ENCODE data around the gene MAN1A1.

The MAN1A1 gene

DNA sequence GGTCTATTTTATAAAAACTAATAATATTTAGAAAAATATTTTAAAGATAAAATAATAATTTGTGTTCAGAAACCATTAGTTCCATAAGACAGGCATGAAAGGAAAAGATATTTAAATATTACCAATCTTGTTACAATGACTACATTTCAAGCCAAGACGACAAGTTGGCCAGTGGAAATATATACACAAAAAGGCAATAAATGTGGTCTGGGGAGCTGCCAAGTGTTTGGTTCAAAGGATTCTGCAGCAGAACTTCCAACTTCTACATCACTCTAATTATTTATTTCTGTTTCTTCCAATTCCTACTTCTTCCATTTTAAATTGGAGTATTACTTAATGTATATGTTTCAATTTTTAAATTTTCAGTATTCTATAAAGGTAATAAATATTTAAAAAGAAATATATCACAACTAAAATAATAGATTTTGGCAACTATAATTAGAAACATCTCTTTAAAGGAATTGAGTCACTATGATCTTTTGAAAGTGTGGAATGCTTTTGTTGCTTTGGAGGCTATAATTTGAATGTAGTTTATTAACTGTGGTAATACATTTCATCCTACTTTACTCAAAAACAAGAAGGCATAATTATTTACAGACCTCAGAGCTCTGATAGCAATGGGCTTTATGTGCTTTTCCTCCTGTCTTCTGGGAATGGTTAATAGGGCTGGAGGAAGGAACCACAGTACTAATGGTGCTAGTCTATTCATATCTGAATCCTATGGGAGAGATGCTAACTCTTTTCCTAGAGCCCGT is 141.4 kb downstream of the MAN1A1 start:
- H3K27ac ChIP-seq (ENCODE audit: low read depth, low read length) = no peak overlapping the region
- TF ChIP-seq, protein P1, sequence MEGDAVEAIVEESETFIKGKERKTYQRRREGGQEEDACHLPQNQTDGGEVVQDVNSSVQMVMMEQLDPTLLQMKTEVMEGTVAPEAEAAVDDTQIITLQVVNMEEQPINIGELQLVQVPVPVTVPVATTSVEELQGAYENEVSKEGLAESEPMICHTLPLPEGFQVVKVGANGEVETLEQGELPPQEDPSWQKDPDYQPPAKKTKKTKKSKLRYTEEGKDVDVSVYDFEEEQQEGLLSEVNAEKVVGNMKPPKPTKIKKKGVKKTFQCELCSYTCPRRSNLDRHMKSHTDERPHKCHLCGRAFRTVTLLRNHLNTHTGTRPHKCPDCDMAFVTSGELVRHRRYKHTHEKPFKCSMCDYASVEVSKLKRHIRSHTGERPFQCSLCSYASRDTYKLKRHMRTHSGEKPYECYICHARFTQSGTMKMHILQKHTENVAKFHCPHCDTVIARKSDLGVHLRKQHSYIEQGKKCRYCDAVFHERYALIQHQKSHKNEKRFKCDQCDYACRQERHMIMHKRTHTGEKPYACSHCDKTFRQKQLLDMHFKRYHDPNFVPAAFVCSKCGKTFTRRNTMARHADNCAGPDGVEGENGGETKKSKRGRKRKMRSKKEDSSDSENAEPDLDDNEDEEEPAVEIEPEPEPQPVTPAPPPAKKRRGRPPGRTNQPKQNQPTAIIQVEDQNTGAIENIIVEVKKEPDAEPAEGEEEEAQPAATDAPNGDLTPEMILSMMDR (IDR thresholded peaks at IDR 0.05; ENCODE audit: low read depth, low read length, poor library complexity, severe bottlenecking) = no peak
- TF ChIP-seq EZH2phosphoT487 (IDR thresholded peaks at IDR 0.05; ENCODE audit: borderline replicate concordance, low read length) = no peak
- H3K4me1 ChIP-seq (ENCODE audit: control insufficient read depth, low read length) = no peaks in the 10 kb centered on the region
- H3K27me3 ChIP-seq (ENCODE audit: control insufficient read depth, low read length) = no peaks in the 10 kb centered on the region
- H3K4me2 ChIP-seq (ENCODE audit: low read length) = no peak overlapping the region
- no peaks in the 10 kb centered on the region for H3F3A ChIP-seq (ENCODE audit: control insufficient read depth, insufficient read depth)
- no peaks in the 10 kb centered on the region for H3K36me3 ChIP-seq (ENCODE audit: control insufficient read depth, low read length)
- no peaks in the 10 kb centered on the region for H3K79me2 ChIP-seq (ENCODE audit: control insufficient read depth, low read length)
- H3K9me2 ChIP-seq (replicated peaks; ENCODE audit: control insufficient read depth, low read length) = no peaks in the 10 kb centered on the region
- no peaks in the 10 kb centered on the region for H3K9me3 ChIP-seq (ENCODE audit: control insufficient read depth, insufficient read depth, low read length)
- no peaks in the 10 kb centered on the region for H4K20me1 ChIP-seq (ENCODE audit: control insufficient read depth, insufficient read depth, low read depth, low read length)
- no peak overlapping the region for H3K4me3 ChIP-seq (ENCODE audit: low read length)

DNA sequence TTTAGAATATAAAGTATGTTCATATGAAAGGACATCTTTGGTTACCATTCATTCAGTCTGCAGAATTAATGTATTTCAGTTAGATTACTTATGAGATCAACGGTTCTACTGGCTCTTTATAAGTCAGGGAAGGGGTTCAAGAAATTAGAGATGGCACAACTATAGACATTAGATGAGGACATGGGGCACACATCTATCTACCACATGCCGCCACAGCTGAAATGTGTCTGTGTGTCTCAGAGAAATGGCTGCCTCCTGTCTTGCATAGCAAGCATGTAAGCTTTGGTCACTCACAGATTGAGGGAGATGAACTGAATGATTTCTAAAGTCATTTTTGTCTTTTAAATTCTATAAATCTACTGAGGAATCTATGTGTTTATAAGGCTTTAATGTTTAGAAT is 142.2 kb downstream of the MAN1A1 start:
- no peak overlapping the region for H3K27ac ChIP-seq (ENCODE audit: low read depth, low read length)
- no peaks in the 10 kb centered on the region for H3K9me3 ChIP-seq (ENCODE audit: control insufficient read depth, insufficient read depth, low read length)
- no peak overlapping the region for H3K4me2 ChIP-seq (ENCODE audit: low read length)
- no peaks in the 10 kb centered on the region for H4K20me1 ChIP-seq (ENCODE audit: control insufficient read depth, insufficient read depth, low read depth, low read length)
- TF ChIP-seq, protein P1 (IDR thresholded peaks at IDR 0.05; ENCODE audit: low read depth, low read length, poor library complexity, severe bottlenecking) = no peak
- TF ChIP-seq EZH2phosphoT487 (IDR thresholded peaks at IDR 0.05; ENCODE audit: borderline replicate concordance, low read length) = no peak
- no peaks in the 10 kb centered on the region for H3K4me1 ChIP-seq (ENCODE audit: control insufficient read depth, low read length)
- H3K27me3 ChIP-seq (ENCODE audit: control insufficient read depth, low read length) = no peaks in the 10 kb centered on the region
- no peaks in the 10 kb centered on the region for H3K36me3 ChIP-seq (ENCODE audit: control insufficient read depth, low read length)
- no peaks in the 10 kb centered on the region for H3K79me2 ChIP-seq (ENCODE audit: control insufficient read depth, low read length)
- H3F3A ChIP-seq (ENCODE audit: control insufficient read depth, insufficient read depth) = no peaks in the 10 kb centered on the region
- H3K9me2 ChIP-seq (replicated peaks; ENCODE audit: control insufficient read depth, low read length) = no peaks in the 10 kb centered on the region
- H3K4me3 ChIP-seq (ENCODE audit: low read length) = no peak overlapping the region

DNA sequence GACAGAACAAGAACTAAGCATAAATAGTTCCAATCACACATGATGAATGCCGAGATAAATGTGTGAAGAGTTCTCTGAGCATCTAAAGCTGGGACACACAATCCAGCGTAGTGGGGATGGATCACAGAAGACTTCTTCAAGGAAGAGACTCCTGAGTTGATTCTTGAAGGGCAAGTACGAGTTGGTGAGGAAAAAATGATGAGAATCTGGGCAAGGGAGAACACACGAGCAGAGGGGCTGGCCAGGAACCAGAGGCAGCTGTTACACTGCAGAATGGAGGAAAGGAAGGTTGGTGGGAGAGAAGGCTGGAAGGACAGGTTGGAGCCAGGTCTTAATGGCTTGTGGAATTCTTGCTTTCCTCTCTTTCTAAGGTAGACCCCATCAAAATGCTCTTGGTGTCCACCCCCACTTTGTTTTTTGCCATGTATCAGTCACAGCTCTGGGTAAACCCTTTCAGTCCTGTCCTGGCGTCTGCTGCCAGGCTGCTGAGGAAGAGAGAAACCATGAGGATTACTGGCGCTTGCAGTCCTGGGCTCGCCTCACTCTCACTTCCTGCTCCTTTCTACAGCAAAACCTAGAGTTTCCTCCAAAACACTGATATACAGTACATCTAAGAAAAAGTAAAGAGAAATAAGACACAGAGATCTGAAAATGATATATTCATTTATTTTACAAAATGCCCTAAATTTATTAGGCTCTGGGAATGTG is 143.5 kb downstream of the MAN1A1 start:
- Histone ChIP-seq H3K4me1 (ENCODE audit: control insufficient read depth, low read length) (no peaks in the 10 kb centered on the region), H3K27ac (ENCODE audit: low read depth, low read length) (no peak overlapping the region), H3K36me3 (ENCODE audit: control insufficient read depth, low read length) (no peaks in the 10 kb centered on the region)

More for the DNA sequence above, 143.5 kb downstream of the MAN1A1 start:
- Histone ChIP-seq H3K4me3 (ENCODE audit: low read length) (no peak overlapping the region), H4K20me1 (ENCODE audit: control insufficient read depth, insufficient read depth, low read depth, low read length) (no peaks in the 10 kb centered on the region), H3K9me3 (ENCODE audit: control insufficient read depth, insufficient read depth, low read length) (no peaks in the 10 kb centered on the region), H3K79me2 (ENCODE audit: control insufficient read depth, low read length) (no peaks in the 10 kb centered on the region), H3K4me2 (ENCODE audit: low read length) (no peak overlapping the region), H3F3A (ENCODE audit: control insufficient read depth, insufficient read depth) (no peaks in the 10 kb centered on the region), H3K27me3 (ENCODE audit: control insufficient read depth, low read length) (no peaks in the 10 kb centered on the region), H3K9me2 (replicated peaks; ENCODE audit: control insufficient read depth, low read length) (no peaks in the 10 kb centered on the region)
- no peak for TF ChIP-seq EZH2phosphoT487 (IDR thresholded peaks at IDR 0.05; ENCODE audit: borderline replicate concordance, low read length)
- TF ChIP-seq, protein P1 (IDR thresholded peaks at IDR 0.05; ENCODE audit: low read depth, low read length, poor library complexity, severe bottlenecking) = no peak
